NB4 (cell line): ENCODE measurements around the gene CDC27.

Source experiments
- MYC ChIP-seq: IDR thresholded peaks from 2 replicates; pipeline ENCODE4 v1.6.1; 2011; ENCODE audit warnings: low read depth, low read length
- POLR2A ChIP-seq: IDR thresholded peaks from 2 replicates; pipeline ENCODE4 v1.6.1; 2011; ENCODE audit warnings: mild to moderate bottlenecking; ENCODE audit not compliant: insufficient read length; ENCODE audit errors: extremely low read depth
- TF ChIP-seq, protein P1 (sequence below): IDR thresholded peaks from one replicate; pipeline ENCODE4 v1.5.1; 2012; ENCODE audit warnings: low read depth, low read length

- TF ChIP-seq POLR2A (no peak), MYC (no peak)
- TF ChIP-seq, protein P1, sequence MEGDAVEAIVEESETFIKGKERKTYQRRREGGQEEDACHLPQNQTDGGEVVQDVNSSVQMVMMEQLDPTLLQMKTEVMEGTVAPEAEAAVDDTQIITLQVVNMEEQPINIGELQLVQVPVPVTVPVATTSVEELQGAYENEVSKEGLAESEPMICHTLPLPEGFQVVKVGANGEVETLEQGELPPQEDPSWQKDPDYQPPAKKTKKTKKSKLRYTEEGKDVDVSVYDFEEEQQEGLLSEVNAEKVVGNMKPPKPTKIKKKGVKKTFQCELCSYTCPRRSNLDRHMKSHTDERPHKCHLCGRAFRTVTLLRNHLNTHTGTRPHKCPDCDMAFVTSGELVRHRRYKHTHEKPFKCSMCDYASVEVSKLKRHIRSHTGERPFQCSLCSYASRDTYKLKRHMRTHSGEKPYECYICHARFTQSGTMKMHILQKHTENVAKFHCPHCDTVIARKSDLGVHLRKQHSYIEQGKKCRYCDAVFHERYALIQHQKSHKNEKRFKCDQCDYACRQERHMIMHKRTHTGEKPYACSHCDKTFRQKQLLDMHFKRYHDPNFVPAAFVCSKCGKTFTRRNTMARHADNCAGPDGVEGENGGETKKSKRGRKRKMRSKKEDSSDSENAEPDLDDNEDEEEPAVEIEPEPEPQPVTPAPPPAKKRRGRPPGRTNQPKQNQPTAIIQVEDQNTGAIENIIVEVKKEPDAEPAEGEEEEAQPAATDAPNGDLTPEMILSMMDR, result no peak
These were observed 11.2 kb upstream of the CDC27 start for GRCh38 chr17:47200325-47200664.
